K562 (cell line): ENCODE data around the gene BTBD18. TPM values are rescaled to one million over a fixed set of nuclear protein-coding genes. Genes with fewer than 3 reads are reported as not detected.

ENCODE experiments used
- CBX8 ChIP-seq: fragments of 200-600 bp; sonication (generic); IDR thresholded peaks from 2 replicates; pipeline ENCODE4 v1.6.1; 2012; ENCODE audit warnings: borderline replicate concordance, mixed run types, low read depth, mild to moderate bottlenecking, moderate library complexity, mixed read lengths, low read length, control low read depth, inconsistent platforms; ENCODE audit not compliant: poor library complexity, severe bottlenecking; ENCODE audit errors: extremely low read depth
- CHD7 ChIP-seq: fragments of 200-600 bp; sonication (generic); IDR thresholded peaks from one replicate; pipeline ENCODE4 v1.6.1; 2012; ENCODE audit warnings: mild to moderate bottlenecking, low read depth, low read length, inconsistent platforms
- ELF2 ChIP-seq: fragments of 250-450 bp; sonication (Bioruptor Pico); IDR thresholded peaks from 2 replicates; pipeline ENCODE4 v1.5.0; 2021; ENCODE audit warnings: mild to moderate bottlenecking
- EP400 ChIP-seq: fragments of 450-650 bp; IDR thresholded peaks from 2 replicates; pipeline ENCODE4 v1.6.1; 2017; ENCODE audit warnings: antibody characterized with exemption, mild to moderate bottlenecking, moderate library complexity
- ESRRB ChIP-seq: fragments of 250-450 bp; sonication (Bioruptor Pico); IDR thresholded peaks from 2 replicates; pipeline ENCODE4 v1.5.0; 2020; ENCODE audit warnings: mild to moderate bottlenecking, moderate library complexity, borderline replicate concordance
- GATA2 ChIP-seq: sonication (generic); formaldehyde crosslinking; IDR thresholded peaks from 2 replicates; pipeline ENCODE4 v1.4.0; 2020; ENCODE audit warnings: mild to moderate bottlenecking, missing genetic modification reagents
- HMG20A ChIP-seq: fragments of 450-650 bp; formaldehyde crosslinking; conservative IDR thresholded peaks from 2 replicates; pipeline ENCODE4 v1.4.0; 2020; ENCODE audit warnings: mild to moderate bottlenecking, mixed read lengths
- NCOA2 ChIP-seq, 2 experiments: fragments of 450-650 bp; IDR thresholded peaks; 2 replicates each; pipeline ENCODE4 v1.6.1; 2018; ENCODE audit warnings: mild to moderate bottlenecking in 2 of 2, moderate library complexity in 1 of 2; ENCODE audit not compliant: partially characterized antibody in 2 of 2
- NFXL1 ChIP-seq: fragments of 450-650 bp; formaldehyde crosslinking; IDR thresholded peaks from 2 replicates; pipeline ENCODE4 v1.4.0; 2021; ENCODE audit warnings: mild to moderate bottlenecking
- PRMT5 ChIP-seq: sonication (generic); formaldehyde crosslinking; IDR thresholded peaks from 2 replicates; pipeline ENCODE4 v1.5.0; 2020; ENCODE audit warnings: missing genetic modification reagents
- ZNF143 ChIP-seq: sonication (generic); formaldehyde crosslinking; IDR thresholded peaks from 2 replicates; pipeline ENCODE4 v1.9.0; 2022; ENCODE audit warnings: mild to moderate bottlenecking, missing genetic modification reagents
- ZNF592 ChIP-seq: fragments of 450-650 bp; IDR thresholded peaks from 2 replicates; pipeline ENCODE4 v1.6.1; 2017; ENCODE audit warnings: antibody characterized with exemption, mild to moderate bottlenecking
- polyA plus RNA-seq, 8 experiments: library from polyadenylated mRNA; depleted of rRNA in 4 of 8; stranded (reverse) in 5 of 8; unstranded in 3 of 8; fragments of >200 nt; fragmentation: Nextera tagmentation in 2 of 8; fragmentation: Illumina TruSeq in 1 of 8; extraction: Ambion mirVana in 2 of 8; extraction: Trizol in 1 of 8; gene quantifications; 2 replicates each; pipeline versions ENCODE4 v1.2.1 to v1.2.3, GENCODE V29; 2011 to 2014; ENCODE audit warnings: inconsistent platforms in 1 of 8, missing spikeins in 1 of 8
- total RNA-seq, 7 experiments: library from RNA; depleted of rRNA in 6 of 7; stranded (reverse); fragments of >200 nt in 6 of 7; fragmentation: Illumina TruSeq in 2 of 7; extraction: Trizol in 2 of 7; gene quantifications; 2 replicates each; pipeline versions ENCODE4 v1.2.1 to v1.2.3, GENCODE V29; 2011 to 2021; ENCODE audit warnings: low replicate concordance in 1 of 7

Gene BTBD18
- total and polyA plus RNA-seq, 9 of the 15 experiments (the other 6 are each of a cell fraction or from before 2014, with no cell fraction given): 0.06 TPM; not detected in 8

GRCh38 chr11:57800444-57801182, 49.0 kb upstream of the BTBD18 start (continued):
- no peak for TF ChIP-seq CBX8
- 0 out of 2 replicates have a peak, but pooled peaks have one; percentile 18 for TF ChIP-seq EP400
- no peak for TF ChIP-seq NCOA2 (IDR thresholded peaks at IDR 0.05; ENCODE audit: partially characterized antibody in 2 of 2)
- TF ChIP-seq ZNF592: 0 out of 2 replicates have a peak, but pooled peaks have one; percentile 12
- peak; percentile 84 for TF ChIP-seq GATA2 (CRISPR knock-in tag)
- no peak for TF ChIP-seq ESRRB
- TF ChIP-seq ZNF143: no peak
- TF ChIP-seq HMG20A (CRISPR knock-in tag): no peak
- TF ChIP-seq PRMT5: no peak
- TF ChIP-seq CHD7: no peak
- TF ChIP-seq NFXL1 (CRISPR knock-in tag): no peak
- TF ChIP-seq ELF2 (CRISPR knock-in tag): no peak
